ENCODE results near the gene WDR20.
A peak's percentile ranks its signal among the peaks of the same experiment; 100 is the strongest.

- peak; percentile 77 for TF ChIP-seq POLR2A (IDR thresholded peaks at IDR 0.05; ENCODE audit: low read depth, low read length)
- no peak for TF ChIP-seq FOS (IDR thresholded peaks at IDR 0.05; ENCODE audit: borderline replicate concordance, insufficient read depth, low read length)
- TF ChIP-seq CTCF (IDR thresholded peaks at IDR 0.05; ENCODE audit: extremely low read depth in 1 of 2, insufficient read depth in 1 of 2, low read depth in 1 of 2, low read length in 2 of 2) = no peak
- peak; percentile 56 for TF ChIP-seq POLR2AphosphoS5 (IDR thresholded peaks at IDR 0.05; ENCODE audit: insufficient read depth, low read depth, low read length)
- TF ChIP-seq EZH2 (IDR thresholded peaks at IDR 0.05; ENCODE audit: borderline replicate concordance, low read depth, low read length, severe bottlenecking) = no peak
- no peak for TF ChIP-seq MAX (IDR thresholded peaks at IDR 0.05; ENCODE audit: insufficient read depth, insufficient read length)
These were observed at the start of gene WDR20 for GRCh38 chr14:102139286-102140026.
